DMS79 (cell line): ENCODE data around the gene LRRC37A.
"Not testable (repeated sequence)": the region's sequence is repeated elsewhere in the genome, so short reads cannot be mapped to it uniquely, and the experiment has no call there.

ENCODE experiments used
- DNase-seq: peaks from one replicate; lab custom pipeline; 2025; lab: John Stamatoyannopoulos, UW

The LRRC37A gene

GRCh38 chr17:46287587-46287986, 7.3 kb upstream of the LRRC37A start:
- not testable (repeated sequence) for DNase-seq

GRCh38 chr17:46290906-46291546, 3.9 kb upstream of the LRRC37A start:
- DNase-seq: not testable (repeated sequence)

GRCh38 chr17:46291618-46292017, 3.3 kb upstream of the LRRC37A start:
- DNase-seq: not testable (repeated sequence)

- not testable (repeated sequence) for DNase-seq
These were observed 46.3 kb downstream of the LRRC37A start for GRCh38 chr17:46341220-46341619.

GRCh38 chr17:46342131-46342530, 47.2 kb downstream of the LRRC37A start:
- DNase-seq: not testable (repeated sequence)

GRCh38 chr17:46348345-46348744, 53.4 kb downstream of the LRRC37A start:
- DNase-seq: not testable (repeated sequence)

GRCh38 chr17:46349060-46349459, 54.1 kb downstream of the LRRC37A start:
- DNase-seq: not testable (repeated sequence)

- not testable (repeated sequence) for DNase-seq
These were observed 58.9 kb downstream of the LRRC37A start for GRCh38 chr17:46353856-46354255.

GRCh38 chr17:46361145-46361735, 66.3 kb downstream of the LRRC37A start:
- not testable (repeated sequence) for DNase-seq

GRCh38 chr17:46361755-46362154, 66.8 kb downstream of the LRRC37A start, which contains the start of gene ARL17B:
TSS of gene ARL17B (minus strand) at chr17:46361766. CDS start at chr17:46358397, 3,369 bp downstream.
- DNase-seq: not testable (repeated sequence)

GRCh38 chr17:46367520-46367919, 72.6 kb downstream of the LRRC37A start:
- DNase-seq: not testable (repeated sequence)

GRCh38 chr17:46372236-46373229, 77.6 kb downstream of the LRRC37A start:
- not testable (repeated sequence) for DNase-seq

GRCh38 chr17:46373418-46373817, 78.5 kb downstream of the LRRC37A start:
- DNase-seq: not testable (repeated sequence)

GRCh38 chr17:46383118-46383517, 88.2 kb downstream of the LRRC37A start:
- DNase-seq: not testable (repeated sequence)

GRCh38 chr17:46385491-46385890, 90.6 kb downstream of the LRRC37A start:
- DNase-seq: not testable (repeated sequence)
